ENCODE data around the gene FCN3. TPM values are rescaled to one million over a fixed set of nuclear protein-coding genes. Genes with fewer than 3 reads are reported as not detected.
A peak's percentile ranks its signal among the peaks of the same experiment; 100 is the strongest.

FCN3 gene
- total RNA-seq, 1 donor from 2014 or later, result not detected

- intact Hi-C loops (cut with micrococcal nuclease), result no loop called here
- no peaks in the 10 kb centered on the region for H3K4me1 Mint-ChIP-seq (ENCODE audit: low read depth)
- H3K27me3 Mint-ChIP-seq (ENCODE audit: low read depth), result peaks cover 16% of the 10 kb centered on the region
Measured at GRCh38 chr1:27381969-27382762, 7.5 kb upstream of the FCN3 start.

GRCh38 chr1:27380766-27381733, 6.4 kb upstream of the FCN3 start:
- Mint-ChIP-seq H3K27me3 (ENCODE audit: low read depth) (peaks cover 12% of the 10 kb centered on the region), H3K27ac (no peak overlapping the region), H3K4me1 (ENCODE audit: low read depth) (no peaks in the 10 kb centered on the region), H3K4me3 (ENCODE audit: low read depth) (no peak overlapping the region), H3K9me3 (no peaks in the 10 kb centered on the region), H3K36me3 (ENCODE audit: low read depth) (no peaks in the 10 kb centered on the region)
- DNase-seq (ENCODE audit: low spot score), result no peak
- intact Hi-C loops (cut with micrococcal nuclease), result no loop called here

More at GRCh38 chr1:27381969-27382762, 7.5 kb upstream of the FCN3 start:
- no peak overlapping the region for H3K4me3 Mint-ChIP-seq (ENCODE audit: low read depth)
- no peaks in the 10 kb centered on the region for H3K9me3 Mint-ChIP-seq
- no peak for DNase-seq (ENCODE audit: low spot score)
- H3K36me3 Mint-ChIP-seq (ENCODE audit: low read depth), result no peaks in the 10 kb centered on the region
- no peak overlapping the region for H3K27ac Mint-ChIP-seq

GRCh38 chr1:27380224-27380623, 5.6 kb upstream of the FCN3 start:
- Mint-ChIP-seq H3K4me1 (ENCODE audit: low read depth) (no peaks in the 10 kb centered on the region), H3K27ac (no peak overlapping the region), H3K9me3 (no peaks in the 10 kb centered on the region), H3K36me3 (ENCODE audit: low read depth) (no peaks in the 10 kb centered on the region), H3K27me3 (ENCODE audit: low read depth) (peaks cover 12% of the 10 kb centered on the region), H3K4me3 (ENCODE audit: low read depth) (no peak overlapping the region)
- no peak for DNase-seq (ENCODE audit: low spot score)
- intact Hi-C loops (cut with micrococcal nuclease), result no loop called here

GRCh38 chr1:27379564-27380122, 5.0 kb upstream of the FCN3 start:
- DNase-seq (ENCODE audit: low spot score), result no peak
- Mint-ChIP-seq H3K27ac (no peak overlapping the region), H3K9me3 (no peaks in the 10 kb centered on the region), H3K4me1 (ENCODE audit: low read depth) (no peaks in the 10 kb centered on the region), H3K27me3 (ENCODE audit: low read depth) (peaks cover 12% of the 10 kb centered on the region), H3K4me3 (ENCODE audit: low read depth) (no peak overlapping the region), H3K36me3 (ENCODE audit: low read depth) (no peaks in the 10 kb centered on the region)
- intact Hi-C loops (cut with micrococcal nuclease), result no loop called here

GRCh38 chr1:27377760-27378495, 3.3 kb upstream of the FCN3 start:
- intact Hi-C loops (cut with micrococcal nuclease), result no loop called here
- Mint-ChIP-seq H3K4me1 (ENCODE audit: low read depth) (no peaks in the 10 kb centered on the region), H3K9me3 (no peaks in the 10 kb centered on the region), H3K4me3 (ENCODE audit: low read depth) (no peak overlapping the region), H3K36me3 (ENCODE audit: low read depth) (no peaks in the 10 kb centered on the region), H3K27me3 (ENCODE audit: low read depth) (peaks cover 12% of the 10 kb centered on the region), H3K27ac (no peak overlapping the region)
- no peak for DNase-seq (ENCODE audit: low spot score)

- Mint-ChIP-seq H3K4me1 (ENCODE audit: low read depth) (peaks cover 9% of the 10 kb centered on the region), H3K27ac (no peak overlapping the region), H3K4me3 (ENCODE audit: low read depth) (no peak overlapping the region), H3K27me3 (ENCODE audit: low read depth) (peaks cover 1% of the 10 kb centered on the region), H3K9me3 (no peaks in the 10 kb centered on the region), H3K36me3 (ENCODE audit: low read depth) (no peaks in the 10 kb centered on the region)
- no peak for DNase-seq (ENCODE audit: low spot score)
- intact Hi-C loops (cut with micrococcal nuclease), result no loop called here
Measured at GRCh38 chr1:27372808-27373690, 1.6 kb downstream of the FCN3 start.

- Mint-ChIP-seq H3K36me3 (ENCODE audit: low read depth) (no peaks in the 10 kb centered on the region), H3K27ac (no peak overlapping the region), H3K27me3 (ENCODE audit: low read depth) (no peaks in the 10 kb centered on the region), H3K4me3 (ENCODE audit: low read depth) (no peak overlapping the region), H3K9me3 (no peaks in the 10 kb centered on the region), H3K4me1 (ENCODE audit: low read depth) (peaks cover 15% of the 10 kb centered on the region)
- intact Hi-C loops (cut with micrococcal nuclease), result no loop called here
- no peak for DNase-seq (ENCODE audit: low spot score)
Measured at GRCh38 chr1:27372022-27372807, 2.4 kb downstream of the FCN3 start.

- Mint-ChIP-seq H3K4me3 (ENCODE audit: low read depth) (no peak overlapping the region), H3K27me3 (ENCODE audit: low read depth) (no peaks in the 10 kb centered on the region), H3K9me3 (no peaks in the 10 kb centered on the region), H3K27ac (no peak overlapping the region), H3K36me3 (ENCODE audit: low read depth) (no peaks in the 10 kb centered on the region), H3K4me1 (ENCODE audit: low read depth) (peaks cover 28% of the 10 kb centered on the region)
- no peak for DNase-seq (ENCODE audit: low spot score)
- intact Hi-C loops (cut with micrococcal nuclease), result no loop called here
Measured at GRCh38 chr1:27368869-27369582, 5.6 kb downstream of the FCN3 start.

GRCh38 chr1:27367160-27367650, 7.4 kb downstream of the FCN3 start:
- intact Hi-C loops (cut with micrococcal nuclease), result no loop called here
- Mint-ChIP-seq H3K36me3 (ENCODE audit: low read depth) (no peaks in the 10 kb centered on the region), H3K27me3 (ENCODE audit: low read depth) (no peaks in the 10 kb centered on the region), H3K4me1 (ENCODE audit: low read depth) (peaks cover 28% of the 10 kb centered on the region), H3K4me3 (ENCODE audit: low read depth) (peak overlapping the region; percentile 65), H3K9me3 (no peaks in the 10 kb centered on the region), H3K27ac (peak overlapping the region; percentile 64)
- DNase-seq (ENCODE audit: low spot score), result no peak

- H3K36me3 Mint-ChIP-seq (ENCODE audit: low read depth), result no peaks in the 10 kb centered on the region
- peak within 1 kb of the TSS; percentile 83 for H3K27ac Mint-ChIP-seq
- H3K9me3 Mint-ChIP-seq, result no peaks in the 10 kb centered on the region
- peaks cover 28% of the 10 kb centered on the region for H3K4me1 Mint-ChIP-seq (ENCODE audit: low read depth)
- peak; percentile 42 for DNase-seq (ENCODE audit: low spot score)
- intact Hi-C loops (cut with micrococcal nuclease), result no loop called here
- no peaks in the 10 kb centered on the region for H3K27me3 Mint-ChIP-seq (ENCODE audit: low read depth)
- H3K4me3 Mint-ChIP-seq (ENCODE audit: low read depth), result peak within 1 kb of the TSS; percentile 81
Measured at GRCh38 chr1:27366411-27367159, 8.0 kb downstream of the FCN3 start, which contains the start of gene MAP3K6. MAP3K6 (minus strand) TSS chr1:27366961; CDS start chr1:27366597, 364 bp downstream.
